KMS-11 (cell line): Measurements from ENCODE around the gene SF3A2.

Source experiments
- H2AFZ ChIP-seq: fragments of 200-600 bp; sonication (generic); 2 replicates; pipeline ENCODE4 v1.6.1; 2016; ENCODE audit warnings: antibody characterized with exemption, mixed run types, low read depth
- H3K27ac ChIP-seq: fragments of 200-600 bp; sonication (generic); 2 replicates; pipeline ENCODE4 v1.6.1; 2016; ENCODE audit warnings: mild to moderate bottlenecking, mixed run types
- H3K27me3 ChIP-seq: fragments of 200-600 bp; sonication (generic); 2 replicates; pipeline ENCODE4 v1.6.1; 2017; ENCODE audit warnings: mild to moderate bottlenecking, low read depth, mixed run types, moderate library complexity; ENCODE audit not compliant: insufficient read depth
- H3K36me3 ChIP-seq: fragments of 200-600 bp; sonication (generic); 2 replicates; pipeline ENCODE4 v1.6.1; 2017; ENCODE audit warnings: mild to moderate bottlenecking, mixed run types; ENCODE audit not compliant: insufficient read depth
- H3K4me1 ChIP-seq: fragments of 200-600 bp; sonication (generic); 2 replicates; pipeline ENCODE4 v1.6.1; 2016; ENCODE audit warnings: mild to moderate bottlenecking, low read depth, mixed run types; ENCODE audit not compliant: poor library complexity, severe bottlenecking
- H3K4me2 ChIP-seq: fragments of 200-600 bp; sonication (generic); 2 replicates; pipeline ENCODE4 v1.7.0; 2016; ENCODE audit warnings: mild to moderate bottlenecking, mixed run types
- H3K4me3 ChIP-seq: fragments of 200-600 bp; sonication (generic); IDR thresholded peaks from 2 replicates; pipeline ENCODE4 v1.6.1; 2017; ENCODE audit warnings: low read depth, low read length, mixed read lengths; ENCODE audit not compliant: insufficient read depth
- H3K79me2 ChIP-seq: fragments of 200-600 bp; sonication (generic); 2 replicates; pipeline ENCODE4 v1.6.1; 2016; ENCODE audit warnings: low read depth, mixed run types; ENCODE audit not compliant: insufficient read depth
- H3K9ac ChIP-seq: fragments of 200-600 bp; sonication (generic); 2 replicates; pipeline ENCODE4 v1.6.1; 2016; ENCODE audit warnings: mild to moderate bottlenecking, mixed run types
- H4K20me1 ChIP-seq: fragments of 200-600 bp; sonication (generic); 2 replicates; pipeline ENCODE4 v1.6.1; 2016; ENCODE audit warnings: mild to moderate bottlenecking, mixed run types; ENCODE audit not compliant: insufficient read depth
- CTCF ChIP-seq: fragments of 200-600 bp; sonication (generic); conservative IDR thresholded peaks from 2 replicates; pipeline ENCODE4 v1.6.1; 2017; ENCODE audit warnings: low read depth, mild to moderate bottlenecking, antibody characterized with exemption, low read length, moderate library complexity, mixed read lengths

The SF3A2 gene

GRCh38 chr19:2223391-2223790 is 13.2 kb upstream of the SF3A2 start:
- H4K20me1 ChIP-seq: no peaks in the 10 kb centered on the region
- peaks cover 11% of the 10 kb centered on the region for H3K4me1 ChIP-seq
- no peaks in the 10 kb centered on the region for H3K36me3 ChIP-seq
- no peaks in the 10 kb centered on the region for H3K79me2 ChIP-seq
- H3K9ac ChIP-seq: no peak overlapping the region
- no peak overlapping the region for H3K4me2 ChIP-seq
- no peak overlapping the region for H2AFZ ChIP-seq
- no peak overlapping the region for H3K4me3 ChIP-seq
- no peak for TF ChIP-seq CTCF
- no peak overlapping the region for H3K27ac ChIP-seq
- no peaks in the 10 kb centered on the region for H3K27me3 ChIP-seq

GRCh38 chr19:2223959-2224358 is 12.7 kb upstream of the SF3A2 start:
- Histone ChIP-seq H2AFZ (no peak overlapping the region), H3K4me2 (no peak overlapping the region), H3K4me1 (peaks cover 16% of the 10 kb centered on the region), H3K27me3 (no peaks in the 10 kb centered on the region), H3K4me3 (no peak overlapping the region), H3K9ac (no peak overlapping the region), H4K20me1 (no peaks in the 10 kb centered on the region), H3K36me3 (no peaks in the 10 kb centered on the region), H3K27ac (no peak overlapping the region), H3K79me2 (no peaks in the 10 kb centered on the region)
- no peak for TF ChIP-seq CTCF

GRCh38 chr19:2224754-2225349 is 11.8 kb upstream of the SF3A2 start:
- Histone ChIP-seq H3K27ac (no peak overlapping the region), H3K27me3 (no peaks in the 10 kb centered on the region), H3K4me1 (peaks cover 16% of the 10 kb centered on the region), H2AFZ (no peak overlapping the region), H3K4me2 (no peak overlapping the region), H3K4me3 (no peak overlapping the region), H3K9ac (no peak overlapping the region), H4K20me1 (no peaks in the 10 kb centered on the region), H3K79me2 (no peaks in the 10 kb centered on the region), H3K36me3 (no peaks in the 10 kb centered on the region)
- TF ChIP-seq CTCF: no peak

GRCh38 chr19:2225415-2226050 is 11.1 kb upstream of the SF3A2 start:
- Histone ChIP-seq H3K4me1 (peaks cover 16% of the 10 kb centered on the region), H3K27me3 (no peaks in the 10 kb centered on the region), H3K79me2 (no peaks in the 10 kb centered on the region), H3K9ac (no peak overlapping the region), H4K20me1 (no peaks in the 10 kb centered on the region), H3K4me2 (no peak overlapping the region), H3K36me3 (0 out of 2 replicates have a peak, but pooled peaks cover 3% of the 10 kb centered on the region), H2AFZ (no peak overlapping the region), H3K4me3 (no peak overlapping the region), H3K27ac (no peak overlapping the region)
- TF ChIP-seq CTCF: no peak
